GM23338 (cell line): ENCODE measurements around the gene LAPTM4A. TPM values are rescaled to one million over a fixed set of nuclear protein-coding genes. Genes with fewer than 3 reads are reported as not detected.

Experiments
- ATAC-seq: fragments of 200-7000 bp; cut with Tn5 transposase; 3 replicates; pipeline ENCODE4 v1.9.1; 2020
- DNase-seq: peaks from one replicate; pipeline ENCODE4 v3.0.0-alpha.2; 2015; ENCODE audit warnings: low spot score
- H2AFZ ChIP-seq: fragments of 200-600 bp; sonication (generic); 2 replicates; pipeline ENCODE4 v1.8.0; 2016; ENCODE audit warnings: antibody characterized with exemption, mild to moderate bottlenecking, moderate library complexity
- H3F3A ChIP-seq: fragments of 200-600 bp; sonication (generic); replicated peaks from 2 replicates; pipeline ENCODE4 v1.8.0; 2017; ENCODE audit warnings: antibody characterized with exemption, mixed run types, low read depth
- H3K27ac ChIP-seq: fragments of 200-600 bp; sonication (generic); 2 replicates; pipeline ENCODE4 v1.6.1; 2016; ENCODE audit warnings: low read depth
- H3K27me3 ChIP-seq: fragments of 200-600 bp; sonication (generic); 2 replicates; pipeline ENCODE4 v1.8.0; 2016; ENCODE audit warnings: mild to moderate bottlenecking, mixed run types, moderate library complexity; ENCODE audit not compliant: insufficient read depth
- H3K36me3 ChIP-seq: fragments of 200-600 bp; sonication (generic); 2 replicates; pipeline ENCODE4 v1.8.0; 2016; ENCODE audit warnings: mild to moderate bottlenecking; ENCODE audit not compliant: insufficient read depth
- H3K4me1 ChIP-seq: fragments of 200-600 bp; sonication (generic); 2 replicates; pipeline ENCODE4 v1.8.0; 2016; ENCODE audit warnings: mild to moderate bottlenecking, moderate library complexity; ENCODE audit not compliant: insufficient read depth
- H3K4me2 ChIP-seq: fragments of 200-600 bp; sonication (generic); 2 replicates; pipeline ENCODE4 v1.7.1; 2017; ENCODE audit warnings: mixed run types
- H3K4me3 ChIP-seq: fragments of 200-600 bp; sonication (generic); 2 replicates; pipeline ENCODE4 v1.6.1; 2016; ENCODE audit warnings: mixed run types
- H3K79me2 ChIP-seq: fragments of 200-600 bp; sonication (generic); replicated peaks from 2 replicates; pipeline ENCODE4 v1.8.0; 2017; ENCODE audit warnings: mild to moderate bottlenecking; ENCODE audit not compliant: insufficient read depth
- H3K9me2 ChIP-seq: fragments of 200-600 bp; sonication (generic); 2 replicates; pipeline ENCODE4 v1.8.0; 2017; ENCODE audit not compliant: insufficient read depth
- H4K20me1 ChIP-seq: fragments of 200-600 bp; sonication (generic); replicated peaks from 2 replicates; pipeline ENCODE4 v1.8.0; 2017; ENCODE audit warnings: mild to moderate bottlenecking; ENCODE audit not compliant: insufficient read depth
- H3K27ac Mint-ChIP-seq: 2 replicates; pipeline ENCODE4 v1.8.0; 2020; ENCODE audit warnings: inconsistent platforms, mild to moderate bottlenecking, moderate library complexity, mixed read lengths
- H3K27me3 Mint-ChIP-seq: 3 replicates; pipeline ENCODE4 v1.8.0; 2022; ENCODE audit warnings: low read depth, mild to moderate bottlenecking, moderate library complexity, mixed read lengths, inconsistent platforms; ENCODE audit not compliant: insufficient read depth, poor library complexity
- H3K36me3 Mint-ChIP-seq: 3 replicates; pipeline ENCODE4 v1.8.0; 2021; ENCODE audit warnings: low read depth, mild to moderate bottlenecking, inconsistent platforms, moderate library complexity, mixed read lengths
- H3K4me1 Mint-ChIP-seq: 3 replicates; pipeline ENCODE4 v1.8.0; 2020; ENCODE audit warnings: mild to moderate bottlenecking, inconsistent platforms, mixed read lengths
- H3K4me3 Mint-ChIP-seq: 3 replicates; pipeline ENCODE4 v1.8.0; 2021; ENCODE audit warnings: moderate library complexity, mild to moderate bottlenecking, inconsistent platforms, mixed read lengths
- H3K9me3 Mint-ChIP-seq: 3 replicates; pipeline ENCODE4 v1.8.0; 2020; ENCODE audit warnings: moderate library complexity, mild to moderate bottlenecking, inconsistent platforms, mixed read lengths
- CREB1 ChIP-seq: fragments of 250-450 bp; sonication (Bioruptor Pico); IDR thresholded peaks from 2 replicates; pipeline ENCODE4 v1.5.0; 2020; ENCODE audit warnings: low read depth, mild to moderate bottlenecking, moderate library complexity
- CTCF ChIP-seq, 2 experiments: fragments of 200-600 bp in 1 of 2; sonication (generic) in 1 of 2; conservative IDR thresholded peaks; 2 replicates each; pipeline versions ENCODE4 v1.5.1 to v1.6.1; 2016 to 2017; ENCODE audit warnings: antibody characterized with exemption in 2 of 2, low read depth in 2 of 2, mild to moderate bottlenecking in 2 of 2, moderate library complexity in 1 of 2
- EZH2phosphoT487 ChIP-seq: fragments of 200-600 bp; sonication (generic); IDR thresholded peaks from one replicate; pipeline ENCODE4 v1.8.1; 2018; ENCODE audit warnings: antibody characterized with exemption; ENCODE audit not compliant: unreplicated experiment
- STAT1 ChIP-seq: IDR thresholded peaks from one replicate; pipeline ENCODE4 v1.6.1; 2016; ENCODE audit warnings: antibody characterized with exemption; ENCODE audit not compliant: unreplicated experiment
- ZNF114 ChIP-seq: fragments of 250-450 bp; sonication (Bioruptor Pico); IDR thresholded peaks from 2 replicates; pipeline ENCODE4 v1.5.0; 2020; ENCODE audit warnings: mild to moderate bottlenecking, moderate library complexity
- ZNF462 ChIP-seq: fragments of 250-450 bp; sonication (Bioruptor Pico); IDR thresholded peaks from 2 replicates; pipeline ENCODE4 v1.5.0; 2020; ENCODE audit warnings: mild to moderate bottlenecking, moderate library complexity
- polyA plus RNA-seq: library from polyadenylated mRNA; unstranded; fragments of >200 nt; fragmentation: Nextera tagmentation; extraction: Ambion mirVana; gene quantifications from 2 replicates; pipeline ENCODE4 v1.2.1, GENCODE V29; 2016
- total RNA-seq: library from RNA; depleted of rRNA; stranded (reverse); fragments of >200 nt; shearing (Covaris generic); gene quantifications from 2 replicates; pipeline ENCODE4 v1.2.3, GENCODE V29; 2014

LAPTM4A gene
- total and polyA plus RNA-seq, 2 experiments from 2014 or later: 123 to 214 TPM

GRCh38 chr2:20018601-20019152 is 32.8 kb downstream of the LAPTM4A start (continued):
- no peak for TF ChIP-seq ZNF462

GRCh38 chr2:20016346-20016745 is 35.1 kb downstream of the LAPTM4A start:
- peaks cover 24% of the 10 kb centered on the region for H3K27me3 Mint-ChIP-seq
- H4K20me1 ChIP-seq: no peaks in the 10 kb centered on the region
- H3K79me2 ChIP-seq: no peaks in the 10 kb centered on the region
- no peak overlapping the region for H2AFZ ChIP-seq
- peak; percentile 69 for DNase-seq
- no peak overlapping the region for H3K27ac Mint-ChIP-seq
- H3K27me3 ChIP-seq: peaks cover 32% of the 10 kb centered on the region
- peaks cover 15% of the 10 kb centered on the region for H3K36me3 Mint-ChIP-seq
- H3K27ac ChIP-seq: no peak overlapping the region
- peaks cover 2% of the 10 kb centered on the region; the same call in 1 of the 2 replicates for H3K36me3 ChIP-seq
- 0 out of 2 replicates have a peak, but pooled peaks cover 3% of the 10 kb centered on the region for H3F3A ChIP-seq
- H3K9me2 ChIP-seq: no peaks in the 10 kb centered on the region
- H3K4me1 Mint-ChIP-seq: peaks cover 15% of the 10 kb centered on the region
- no peak overlapping the region for H3K4me2 ChIP-seq
- H3K4me3 ChIP-seq: no peak overlapping the region
- peaks cover 16% of the 10 kb centered on the region for H3K4me1 ChIP-seq
- ATAC-seq: no peak
- TF ChIP-seq EZH2phosphoT487 (no peak), CREB1 (CRISPR knock-in tag) (no peak), STAT1 (no peak), ZNF114 (no peak), CTCF (conservative IDR thresholded peaks at IDR 0.05; ENCODE audit: low read depth in 2 of 2) (peak; percentile 65 to 67)
- H3K4me3 Mint-ChIP-seq: no peak overlapping the region
- H3K9me3 Mint-ChIP-seq: peaks cover 26% of the 10 kb centered on the region
